ENCODE measurements around the gene ATP1B3. TPM values are rescaled to one million over a fixed set of nuclear protein-coding genes. Genes with fewer than 3 reads are reported as not detected.

ATP1B3 gene
- total and polyA plus RNA-seq, 2 of the 13 experiments (the other 11 are each of a cell fraction or from before 2014, with no cell fraction given), result 84.3 to 93.6 TPM

- TF ChIP-seq ZHX2 (IDR thresholded peaks at IDR 0.05; ENCODE audit: low read depth) (no peak), ZHX2 (CRISPR knock-in tag; IDR thresholded peaks at IDR 0.05; ENCODE audit: borderline replicate concordance) (no peak), ZNF503 (CRISPR knock-in tag; IDR thresholded peaks at IDR 0.05) (no peak), ZIK1 (CRISPR knock-in tag; IDR thresholded peaks at IDR 0.05; ENCODE audit: borderline replicate concordance, low read depth) (no peak), ZNF124 (CRISPR knock-in tag; IDR thresholded peaks at IDR 0.05) (no peak), CREBL2 (CRISPR knock-in tag; IDR thresholded peaks at IDR 0.05; ENCODE audit: borderline replicate concordance) (no peak), ZNF737 (CRISPR knock-in tag; IDR thresholded peaks at IDR 0.05; ENCODE audit: borderline replicate concordance) (no peak), MED13 (CRISPR knock-in tag; IDR thresholded peaks at IDR 0.05) (no peak), CBX5 (CRISPR knock-in tag; IDR thresholded peaks at IDR 0.05; ENCODE audit: borderline replicate concordance) (no peak), ZFY (CRISPR knock-in tag; IDR thresholded peaks at IDR 0.05) (no peak), ZNF225 (CRISPR knock-in tag; IDR thresholded peaks at IDR 0.05) (no peak), ZNF569 (CRISPR knock-in tag; IDR thresholded peaks at IDR 0.05; ENCODE audit: borderline replicate concordance) (no peak)
Measured at GRCh38 chr3:141960731-141961130, 84.3 kb downstream of the ATP1B3 start (continued).

Measured in HepG2 (cell line).